Measurements from ENCODE around the gene ICA1L. TPM values are rescaled to one million over a fixed set of nuclear protein-coding genes. Genes with fewer than 3 reads are reported as not detected.

ICA1L gene
- 2.1 and 2.4 TPM in 2 replicates for total RNA-seq (2016; rRNA removed; fragmentation: Illumina TruSeq; extraction: Trizol)
- 1.8 and 3.4 TPM in 2 replicates for total RNA-seq (2016; cell fraction: cytosol; rRNA removed; fragmentation: Illumina TruSeq; extraction: Trizol; ENCODE audit: low read depth)
- 2.0 and 2.4 TPM in 2 replicates for total RNA-seq (2016; cell fraction: insoluble cytoplasmic fraction; rRNA removed; fragmentation: Illumina TruSeq; extraction: Trizol)
- 2.4 and 3.0 TPM in 2 replicates for total RNA-seq (2016; cell fraction: membrane; rRNA removed; fragmentation: Illumina TruSeq; extraction: Trizol)
- 3.6 and 5.2 TPM in 2 replicates for total RNA-seq (2016; cell fraction: nucleus; rRNA removed; fragmentation: Illumina TruSeq; extraction: Trizol)
- polyA plus RNA-seq (2011; rRNA removed): 1.5 and 2.0 TPM in 2 replicates
- 0.47 and 0.77 TPM in 2 replicates for polyA plus RNA-seq (2011; cell fraction: cytosol; rRNA removed)
- polyA plus RNA-seq (2011; cell fraction: nucleus; rRNA removed): 1.6 and 2.1 TPM in 2 replicates
- polyA plus RNA-seq (2012): 0.85 and 1.6 TPM in 2 replicates
- polyA plus RNA-seq (2016; cell fraction: cytosol; fragmentation: Illumina TruSeq; extraction: Trizol; ENCODE audit: low read depth): 0.46 and 0.53 TPM in 2 replicates
- polyA plus RNA-seq (2016; cell fraction: insoluble cytoplasmic fraction; fragmentation: Illumina TruSeq; extraction: Trizol; ENCODE audit: low read depth): 1.6 and 2.1 TPM in 2 replicates
- 0.85 and 1.3 TPM in 2 replicates for polyA plus RNA-seq (2016; cell fraction: membrane; fragmentation: Illumina TruSeq; extraction: Trizol; ENCODE audit: low read depth)
- 4.9 and 5.1 TPM in 2 replicates for polyA plus RNA-seq (2016; cell fraction: nucleus; fragmentation: Illumina TruSeq; extraction: Trizol; ENCODE audit: insufficient read depth, low read depth)
- 0.40 and 0.56 TPM in 2 replicates for polyA minus RNA-seq (2011; rRNA and poly(A)+ RNA removed; ENCODE audit: low replicate concordance)
- 1.4 and 3.0 TPM in 2 replicates for polyA minus RNA-seq (2011; cell fraction: cytosol; rRNA and poly(A)+ RNA removed)
- polyA minus RNA-seq (2011; cell fraction: nucleus; rRNA and poly(A)+ RNA removed): 6.4 and 7.5 TPM in 2 replicates
- Bru-seq, nascent RNA: percentile 39 among the genes with signal in this experiment
- BruChase-seq, experiment 1, labeled RNA remaining after a 6-hour chase: percentile 42 among the genes with signal in this experiment
- BruChase-seq, experiment 2, labeled RNA remaining after a 2-hour chase: percentile 45 among the genes with signal in this experiment
- long read RNA-seq, experiment 1, partial matches to known transcripts: 1 of 1 reads
- long read RNA-seq, experiment 1, other reads (novel, unspliced or antisense): 0 of 1 reads
- long read RNA-seq, experiment 2, partial matches to known transcripts: 0 of 1 reads
- long read RNA-seq, experiment 2, other reads (novel, unspliced or antisense): 1 of 1 reads

DNA sequence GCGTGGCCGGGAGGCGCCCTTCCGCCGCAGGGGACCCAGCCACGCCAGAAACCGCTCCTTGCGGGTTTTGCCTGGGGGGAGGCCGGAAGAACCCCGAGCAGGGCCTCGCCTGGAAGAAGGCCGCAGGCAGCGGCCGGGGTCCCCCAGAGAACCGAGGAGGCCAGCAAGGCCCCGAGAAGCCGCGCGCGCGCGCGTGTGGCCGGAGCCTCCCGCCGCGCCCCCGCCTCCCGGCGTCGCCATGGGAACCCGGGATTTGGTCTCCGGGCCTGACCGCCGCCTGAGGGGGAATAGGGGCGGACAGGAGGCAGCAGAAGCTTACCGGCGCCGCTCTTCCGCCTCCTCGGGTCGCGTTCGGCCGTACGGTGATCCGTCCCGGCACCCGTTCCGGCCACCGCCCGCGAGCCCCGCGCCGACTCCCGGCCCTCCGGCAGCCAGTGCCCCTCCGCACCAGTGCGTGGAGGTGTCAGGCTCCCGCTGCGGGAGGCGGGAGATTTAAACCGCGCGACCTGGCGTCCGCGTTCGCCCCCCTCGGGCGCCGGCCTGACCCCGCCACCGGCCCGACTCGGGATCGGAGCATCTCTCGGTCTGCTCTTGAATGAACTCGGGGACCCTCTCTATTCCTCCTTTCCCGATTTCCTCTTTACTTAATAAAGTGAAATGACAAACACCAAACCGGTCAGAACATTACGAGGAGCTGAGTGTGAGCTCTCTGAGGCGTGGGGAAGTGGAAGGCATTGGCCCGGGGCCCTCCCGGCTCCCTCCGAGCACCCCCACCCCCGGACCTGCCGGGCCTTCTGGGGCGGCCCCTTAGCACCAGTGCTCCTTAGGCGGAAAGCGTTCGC, at the start of gene ICA1L:
Gene ICA1L (minus strand): TSS at position 467 of the 842 bp plus-strand sequence. CDS start 42,757 bp downstream, outside the sequence.
- Histone ChIP-seq H3K4me1 (ENCODE audit: insufficient read depth, low read length) (peaks cover 6% of the 10 kb centered on the region), H3K36me3 (replicated peaks in 1 of 2; ENCODE audit: control insufficient read depth in 1 of 2, insufficient read depth in 2 of 2, low read length in 2 of 2) (no peaks in the 10 kb centered on the region), H3K4me3 (replicated peaks in 1 of 3; ENCODE audit: insufficient read depth in 1 of 3, low read depth in 2 of 3, low read length in 3 of 3) (peak within 1 kb of the TSS; percentile 72 to 88 (median 85)), H3K27ac (ENCODE audit: extremely low read length, insufficient read depth, low read length) (peak within 1 kb of the TSS; percentile 51), H3K4me2 (ENCODE audit: low read depth, low read length) (peak within 1 kb of the TSS; percentile 83), H2AFZ (ENCODE audit: low read length) (peak within 1 kb of the TSS; percentile 49), H3K9me3 (ENCODE audit: low read length) (no peaks in the 10 kb centered on the region), H3K9ac (ENCODE audit: insufficient read depth, low read depth, low read length) (peak within 1 kb of the TSS; percentile 72), H3K27me3 (ENCODE audit: control insufficient read depth in 1 of 2, insufficient read depth in 2 of 2, low read length in 2 of 2) (no peaks in the 10 kb centered on the region), H3K79me2 (ENCODE audit: insufficient read depth, low read length) (no peaks in the 10 kb centered on the region), H4K20me1 (ENCODE audit: insufficient read depth, low read length) (no peaks in the 10 kb centered on the region)
- in situ Hi-C loops (cut with HindIII; ENCODE audit: extremely low pct_ligation_motif_present, low pct_unique_long_range_greater_than_20kb) (loop anchor here (5.0 kb wide), 1 partner anchor 284 kb away; no protein-coding TSS in a partner anchor), intact Hi-C loops (cut with micrococcal nuclease; ENCODE audit: unreplicated experiment) (loop anchor here (1.0 kb wide), 1 partner anchor 40 kb away; no protein-coding TSS in a partner anchor)
- ATAC-seq (peak; percentile 83), DNase-seq (ENCODE audit: low spot score) (peak; percentile 32), FAIRE-seq (no peak)
- BruUV-seq (replicated peaks): no TSS peak
- under 1% methylated on average over 33 of the region's 93 CpGs for WGBS (ENCODE audit: low lambda C conversion rate)
- CTCF ChIA-PET (ENCODE audit: low intra/inter-chr PET ratio, low total read pairs): interaction anchor here (1.7 to 2.2 kb wide), 3 partner anchors 40 to 298 kb away, joined by 5 to 12 read pairs (median 11); no protein-coding TSS in a partner anchor
- POLR2A ChIA-PET: interaction anchor here (0.9 to 1.3 kb wide), 2 partner anchors 40 to 143 kb away, joined by 3 to 5 read pairs; partner anchors contain the start of genes CARF, NBEAL1 and WDR12
- TF ChIP-seq HOXA5 (CRISPR knock-in tag; IDR thresholded peaks at IDR 0.05) (peak; percentile 81; the same call in 1 of the 2 replicates), NFYB (CRISPR knock-in tag; IDR thresholded peaks at IDR 0.05) (no peak), MAFG (CRISPR knock-in tag; IDR thresholded peaks at IDR 0.05) (peak; percentile 15; the same call in 1 of the 2 replicates), ZNF44 (CRISPR knock-in tag; IDR thresholded peaks at IDR 0.05) (no peak), ZNF644 (CRISPR knock-in tag; IDR thresholded peaks at IDR 0.05; ENCODE audit: low read depth) (no peak), XRCC5 (optimal IDR thresholded peaks at IDR 0.05; ENCODE audit: low read length) (peak; percentile 14), RFX3 (CRISPR knock-in tag; IDR thresholded peaks at IDR 0.05) (peak; percentile 82), RFXANK (CRISPR knock-in tag; IDR thresholded peaks at IDR 0.05) (no peak), ZNF749 (CRISPR knock-in tag; IDR thresholded peaks at IDR 0.05; ENCODE audit: borderline replicate concordance) (0 out of 2 replicates have a peak, but pooled peaks have one; percentile 48), BCL6 (CRISPR knock-in tag; IDR thresholded peaks at IDR 0.05) (no peak)
- TF ChIP-seq, protein P1, sequence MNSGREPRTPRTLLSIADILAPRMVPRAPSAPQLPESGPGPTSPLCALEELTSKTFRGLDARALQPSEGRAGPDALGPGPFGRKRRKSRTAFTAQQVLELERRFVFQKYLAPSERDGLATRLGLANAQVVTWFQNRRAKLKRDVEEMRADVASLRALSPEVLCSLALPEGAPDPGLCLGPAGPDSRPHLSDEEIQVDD (CRISPR knock-in tag; IDR thresholded peaks at IDR 0.05; ENCODE audit: borderline replicate concordance): no peak
- TF ChIP-seq, protein P2, sequence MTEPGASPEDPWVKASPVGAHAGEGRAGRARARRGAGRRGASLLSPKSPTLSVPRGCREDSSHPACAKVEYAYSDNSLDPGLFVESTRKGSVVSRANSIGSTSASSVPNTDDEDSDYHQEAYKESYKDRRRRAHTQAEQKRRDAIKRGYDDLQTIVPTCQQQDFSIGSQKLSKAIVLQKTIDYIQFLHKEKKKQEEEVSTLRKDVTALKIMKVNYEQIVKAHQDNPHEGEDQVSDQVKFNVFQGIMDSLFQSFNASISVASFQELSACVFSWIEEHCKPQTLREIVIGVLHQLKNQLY (CRISPR knock-in tag; IDR thresholded peaks at IDR 0.05): 0 out of 2 replicates have a peak, but pooled peaks have one; percentile 4
- TF ChIP-seq, protein P3, sequence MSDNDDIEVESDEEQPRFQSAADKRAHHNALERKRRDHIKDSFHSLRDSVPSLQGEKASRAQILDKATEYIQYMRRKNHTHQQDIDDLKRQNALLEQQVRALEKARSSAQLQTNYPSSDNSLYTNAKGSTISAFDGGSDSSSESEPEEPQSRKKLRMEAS (IDR thresholded peaks at IDR 0.05): peak; percentile 64
- TF ChIP-seq, protein P4, sequence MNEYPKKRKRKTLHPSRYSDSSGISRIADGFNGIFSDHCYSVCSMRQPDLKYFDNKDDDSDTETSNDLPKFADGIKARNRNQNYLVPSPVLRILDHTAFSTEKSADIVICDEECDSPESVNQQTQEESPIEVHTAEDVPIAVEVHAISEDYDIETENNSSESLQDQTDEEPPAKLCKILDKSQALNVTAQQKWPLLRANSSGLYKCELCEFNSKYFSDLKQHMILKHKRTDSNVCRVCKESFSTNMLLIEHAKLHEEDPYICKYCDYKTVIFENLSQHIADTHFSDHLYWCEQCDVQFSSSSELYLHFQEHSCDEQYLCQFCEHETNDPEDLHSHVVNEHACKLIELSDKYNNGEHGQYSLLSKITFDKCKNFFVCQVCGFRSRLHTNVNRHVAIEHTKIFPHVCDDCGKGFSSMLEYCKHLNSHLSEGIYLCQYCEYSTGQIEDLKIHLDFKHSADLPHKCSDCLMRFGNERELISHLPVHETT (CRISPR knock-in tag; conservative IDR thresholded peaks at IDR 0.05): peak; percentile 74
- TF ChIP-seq, protein P5, sequence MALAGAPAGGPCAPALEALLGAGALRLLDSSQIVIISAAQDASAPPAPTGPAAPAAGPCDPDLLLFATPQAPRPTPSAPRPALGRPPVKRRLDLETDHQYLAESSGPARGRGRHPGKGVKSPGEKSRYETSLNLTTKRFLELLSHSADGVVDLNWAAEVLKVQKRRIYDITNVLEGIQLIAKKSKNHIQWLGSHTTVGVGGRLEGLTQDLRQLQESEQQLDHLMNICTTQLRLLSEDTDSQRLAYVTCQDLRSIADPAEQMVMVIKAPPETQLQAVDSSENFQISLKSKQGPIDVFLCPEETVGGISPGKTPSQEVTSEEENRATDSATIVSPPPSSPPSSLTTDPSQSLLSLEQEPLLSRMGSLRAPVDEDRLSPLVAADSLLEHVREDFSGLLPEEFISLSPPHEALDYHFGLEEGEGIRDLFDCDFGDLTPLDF (CRISPR knock-in tag; IDR thresholded peaks at IDR 0.05): peak; percentile 82; the same call in 1 of the 2 replicates

Data from HepG2 (cell line).